Endothelial cell of hepatic sinusoid (primary cell): ENCODE data around the gene EFNA2.

Source experiments
- in situ Hi-C: cut with HindIII; loops from 2 replicates; pipeline ENCODE4 v1.10.0; 2017; ENCODE audit warnings: low sequenced_read_pairs

Gene EFNA2

DNA sequence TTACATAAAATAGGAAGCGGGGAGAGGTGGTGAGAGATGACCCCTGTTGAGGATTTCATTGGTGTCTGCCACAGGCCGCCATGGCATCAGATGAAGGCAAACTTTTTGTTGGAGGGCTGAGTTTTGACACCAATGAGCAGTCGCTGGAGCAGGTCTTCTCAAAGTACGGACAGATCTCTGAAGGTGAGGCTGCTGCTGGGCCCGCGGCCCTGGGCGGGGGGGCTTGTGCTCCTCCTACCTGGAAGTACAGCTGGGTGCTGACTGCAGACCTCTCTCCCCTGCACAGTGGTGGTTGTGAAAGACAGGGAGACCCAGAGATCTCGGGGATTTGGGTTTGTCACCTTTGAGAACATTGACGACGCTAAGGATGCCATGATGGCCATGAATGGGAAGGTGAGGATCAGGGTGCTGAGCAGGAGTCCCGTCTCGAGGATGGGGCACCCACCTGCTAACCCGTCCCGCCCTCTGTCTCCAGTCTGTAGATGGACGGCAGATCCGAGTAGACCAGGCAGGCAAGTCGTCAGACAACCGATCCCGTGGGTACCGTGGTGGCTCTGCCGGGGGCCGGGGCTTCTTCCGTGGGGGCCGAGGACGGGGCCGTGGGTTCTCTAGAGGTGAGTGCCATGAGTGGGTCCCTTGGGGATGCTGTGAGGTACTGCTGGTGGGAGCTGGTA, 14.7 kb upstream of the EFNA2 start:
- in situ Hi-C loops, result no loop called here

GRCh38 chr19:1271528-1272422, 13.9 kb upstream of the EFNA2 start:
- in situ Hi-C loops, result no loop called here

DNA sequence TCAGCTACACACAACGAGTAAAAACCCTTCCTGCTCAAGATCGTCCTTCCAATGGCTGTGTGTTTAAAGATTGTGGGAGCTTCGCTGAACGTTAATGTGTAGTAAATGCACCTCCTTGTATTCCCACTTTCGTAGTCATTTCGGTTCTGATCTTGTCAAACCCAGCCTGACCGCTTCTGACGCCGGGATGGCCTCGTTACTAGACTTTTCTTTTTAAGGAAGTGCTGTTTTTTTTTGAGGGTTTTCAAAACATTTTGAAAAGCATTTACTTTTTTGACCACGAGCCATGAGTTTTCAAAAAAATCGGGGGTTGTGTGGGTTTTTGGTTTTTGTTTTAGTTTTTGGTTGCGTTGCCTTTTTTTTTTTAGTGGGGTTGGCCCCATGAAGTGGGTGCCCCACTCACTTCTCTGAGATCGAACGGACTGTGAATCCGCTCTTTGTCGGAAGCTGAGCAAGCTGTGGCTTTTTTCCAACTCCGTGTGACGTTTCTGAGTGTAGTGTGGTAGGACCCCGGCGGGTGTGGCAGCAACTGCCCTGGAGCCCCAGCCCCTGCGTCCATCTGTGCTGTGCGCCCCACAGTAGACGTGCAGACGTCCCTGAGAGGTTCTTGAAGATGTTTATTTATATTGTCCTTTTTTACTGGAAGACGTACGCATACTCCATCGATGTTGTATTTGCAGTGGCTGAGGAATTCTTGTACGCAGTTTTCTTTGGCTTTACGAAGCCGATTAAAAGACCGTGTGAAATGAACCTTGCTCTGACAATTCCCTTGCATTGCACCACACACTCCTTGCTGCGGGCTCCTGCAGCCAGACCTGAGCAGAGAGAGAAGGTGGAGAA, 13.0 kb upstream of the EFNA2 start:
- in situ Hi-C loops, result no loop called here

- in situ Hi-C loops, result no loop called here
These were observed 12.2 kb upstream of the EFNA2 start for GRCh38 chr19:1273263-1274041.

GRCh38 chr19:1274081-1274851, 11.4 kb upstream of the EFNA2 start:
- in situ Hi-C loops, result no loop called here

DNA sequence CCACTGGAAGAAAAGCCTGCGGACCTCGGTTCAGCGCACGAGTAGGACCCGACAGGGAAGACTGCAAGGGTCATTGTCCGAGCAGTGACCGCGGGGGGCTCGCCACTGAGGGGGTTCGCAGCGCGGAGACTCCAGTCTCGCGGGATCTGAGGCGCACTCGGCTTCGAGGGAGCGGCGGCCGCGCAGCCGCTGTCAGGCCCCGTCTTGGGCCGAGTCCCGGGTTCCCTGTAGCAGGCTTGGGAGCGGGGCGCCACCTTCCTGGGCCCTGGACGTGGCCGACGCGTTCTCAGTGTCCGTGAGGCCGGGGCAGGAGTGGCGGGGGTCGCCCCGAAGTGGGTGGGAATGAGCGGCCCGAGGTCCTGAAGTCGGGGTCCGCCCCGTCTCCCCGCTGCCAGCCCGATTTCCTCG, 10.8 kb upstream of the EFNA2 start:
- in situ Hi-C loops, result no loop called here

DNA sequence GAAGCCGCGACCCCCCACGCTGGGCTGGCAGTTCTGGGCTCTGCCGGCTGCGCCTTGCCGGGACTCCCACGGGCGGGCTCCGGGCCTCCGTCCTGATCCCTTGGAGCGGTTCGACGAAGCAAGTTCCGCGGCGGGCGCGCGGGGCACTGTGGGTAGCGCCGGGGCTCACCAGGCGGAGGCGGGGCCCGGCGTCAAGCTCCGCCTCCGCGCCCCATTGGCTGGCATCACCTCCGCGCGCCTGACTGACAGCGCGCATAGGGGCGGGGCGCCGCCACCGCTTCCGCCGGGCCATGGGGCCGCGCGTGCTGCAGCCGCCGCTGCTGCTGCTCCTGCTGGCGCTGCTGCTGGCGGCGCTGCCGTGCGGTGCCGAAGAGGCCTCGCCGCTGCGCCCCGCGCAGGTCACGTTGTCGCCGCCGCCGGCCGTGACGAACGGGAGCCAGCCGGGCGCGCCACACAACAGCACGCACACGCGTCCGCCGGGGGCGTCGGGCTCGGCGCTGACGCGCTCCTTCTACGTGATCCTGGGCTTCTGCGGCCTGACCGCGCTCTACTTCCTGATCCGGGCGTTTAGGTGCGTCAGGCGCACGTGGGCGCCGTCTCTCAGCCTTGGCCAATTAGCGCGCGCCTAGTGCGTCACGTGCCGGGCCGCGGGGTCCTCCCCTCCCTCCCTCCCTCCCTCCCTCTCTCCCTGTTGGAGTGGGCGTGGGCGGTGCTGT, 10.3 kb upstream of the EFNA2 start, which contains the start of gene FAM174C:
TSS of gene FAM174C (plus strand) at position 271 of the 716 bp plus-strand sequence. CDS start at position 291, 20 bp downstream.
- in situ Hi-C loops, result no loop called here

DNA sequence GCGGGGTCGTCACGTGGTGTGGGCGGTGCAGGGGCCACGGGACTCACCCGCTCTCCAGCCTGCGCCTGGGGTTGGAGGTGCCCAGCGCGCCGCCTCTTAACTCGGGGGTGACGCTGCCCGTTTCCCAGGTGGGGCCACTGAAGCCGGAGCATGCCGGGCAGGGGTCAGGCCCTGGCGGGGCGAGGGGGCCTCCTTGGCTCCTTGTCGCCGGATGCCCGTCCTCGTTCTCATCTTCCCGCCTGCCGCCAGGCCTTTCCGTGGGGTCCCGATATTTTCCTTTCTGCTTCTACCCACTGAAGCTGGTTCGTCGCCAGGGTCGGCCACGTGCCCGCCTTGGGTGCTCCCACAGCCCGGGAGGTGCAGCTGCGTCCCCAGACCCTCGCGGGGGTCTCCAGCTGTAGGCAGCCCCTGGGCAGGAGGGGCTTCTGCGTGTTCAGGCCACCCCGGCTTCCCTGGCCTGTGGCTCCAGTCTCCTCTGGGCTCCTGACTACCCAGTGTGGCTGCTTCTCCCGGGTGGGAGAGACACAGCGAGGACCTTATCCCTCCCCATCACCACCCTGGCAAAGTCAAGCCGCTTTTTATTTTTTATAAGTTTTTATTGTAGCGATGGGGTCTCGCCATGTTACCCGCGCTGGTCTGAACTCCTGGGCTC, 9.6 kb upstream of the EFNA2 start:
- in situ Hi-C loops, result no loop called here

- in situ Hi-C loops, result no loop called here
These were observed 9.0 kb upstream of the EFNA2 start for GRCh38 chr19:1276628-1277022.

GRCh38 chr19:1277061-1277460, 8.6 kb upstream of the EFNA2 start:
- in situ Hi-C loops, result no loop called here

DNA sequence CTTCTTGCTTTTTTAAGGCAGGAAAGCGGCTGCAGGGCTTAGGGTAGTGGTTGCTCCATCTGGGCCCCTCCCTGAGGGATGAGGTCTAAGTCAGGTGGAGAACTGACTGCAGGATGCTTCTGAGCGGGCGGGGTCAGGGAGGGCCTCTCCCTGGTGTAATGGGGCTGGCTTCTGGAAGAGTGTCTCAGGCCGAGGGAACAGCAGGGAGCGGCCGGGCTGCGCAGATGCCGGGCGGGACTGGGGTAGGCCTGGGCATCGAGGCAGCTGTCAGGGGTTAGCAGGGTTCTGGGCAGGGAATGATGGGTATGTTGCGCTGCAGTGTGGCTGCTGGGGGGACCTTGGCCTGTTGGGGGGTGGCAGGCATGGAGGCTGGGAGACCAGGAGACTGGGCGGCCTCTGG, 7.6 kb upstream of the EFNA2 start:
- in situ Hi-C loops, result no loop called here

- in situ Hi-C loops, result no loop called here
These were observed 6.7 kb upstream of the EFNA2 start for GRCh38 chr19:1278713-1279660.

- in situ Hi-C loops, result loop anchor here (5.0 kb wide), 4 partner anchors 42 to 192 kb away; no protein-coding TSS in a partner anchor
These were observed 5.8 kb upstream of the EFNA2 start for GRCh38 chr19:1279782-1280341.

DNA sequence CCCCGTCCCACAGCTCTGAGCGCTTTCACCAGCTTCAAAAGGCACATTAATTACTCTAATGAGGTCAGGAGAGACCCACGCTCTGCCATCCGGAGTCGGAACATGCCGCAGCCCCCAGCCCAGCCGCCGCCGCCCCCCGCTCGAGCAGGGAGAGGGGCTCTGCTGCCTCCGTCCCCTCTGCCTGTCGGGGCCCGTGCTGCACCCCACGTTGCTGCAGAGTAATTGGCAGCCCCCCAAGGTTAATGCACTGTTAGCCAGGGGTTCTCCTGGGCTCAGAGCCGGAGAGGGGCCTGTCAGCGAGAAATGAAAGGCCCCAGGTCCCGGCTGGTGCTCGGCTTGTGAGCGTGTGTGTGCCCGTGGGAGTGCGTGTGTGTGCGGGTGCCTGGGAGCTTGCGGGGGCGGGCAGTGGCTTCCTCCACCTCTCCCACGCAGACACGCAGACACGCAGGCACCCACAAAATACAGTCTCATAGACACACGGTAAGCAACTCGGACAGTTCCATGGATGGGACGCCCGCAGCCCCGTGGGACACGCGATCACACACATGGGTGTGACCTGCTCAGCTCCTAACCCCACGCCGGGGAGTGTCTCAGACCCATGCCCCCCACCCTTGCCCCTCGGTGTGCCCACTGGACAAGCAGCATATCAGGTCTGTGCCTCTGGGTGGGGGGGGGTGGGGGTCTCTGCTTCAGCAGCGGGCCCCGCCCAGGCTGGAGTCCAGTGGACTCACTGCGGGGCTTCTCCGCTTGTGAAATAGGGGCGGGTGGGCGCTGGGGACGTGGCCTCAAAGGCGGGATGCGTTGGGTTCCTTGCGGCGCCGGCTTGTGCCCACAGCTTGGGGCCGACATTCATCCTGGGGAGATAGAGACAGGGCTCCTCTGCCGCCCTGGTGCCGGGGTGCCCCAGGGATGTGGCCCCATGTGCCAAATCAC, 4.8 kb upstream of the EFNA2 start:
- in situ Hi-C loops, result loop anchor here (5.0 kb wide), 4 partner anchors 41 to 191 kb away; no protein-coding TSS in a partner anchor

- in situ Hi-C loops, result loop anchor here (5.0 kb wide), 4 partner anchors 41 to 191 kb away; no protein-coding TSS in a partner anchor
These were observed 3.9 kb upstream of the EFNA2 start for GRCh38 chr19:1281569-1282287.
